Colonic mucosa (tissue), 4 donors: ENCODE measurements around the gene ABL1. TPM values are rescaled to one million over a fixed set of nuclear protein-coding genes. Genes with fewer than 3 reads are reported as not detected.

Experiments
- DNase-seq: peaks from one replicate; pipeline ENCODE4 v3.0.0-alpha.2; 2020
- H3K27ac ChIP-seq: fragments of 200-600 bp; one replicate; pipeline ENCODE4 v1.8.0; 2021
- H3K27me3 ChIP-seq: fragments of 200-600 bp; one replicate; pipeline ENCODE4 v1.8.0; 2021
- H3K36me3 ChIP-seq: fragments of 200-600 bp; one replicate; pipeline ENCODE4 v1.8.0; 2021
- H3K4me1 ChIP-seq: fragments of 200-600 bp; one replicate; pipeline ENCODE4 v1.8.0; 2021; ENCODE audit warnings: mild to moderate bottlenecking
- H3K4me3 ChIP-seq: fragments of 200-600 bp; one replicate; pipeline ENCODE4 v1.8.0; 2021
- H3K9ac ChIP-seq, 2 donors: one replicate each; pipeline ENCODE4 v1.7.0; 2013; ENCODE audit warnings: control low read depth in 2 of 2, low read depth in 2 of 2, low read length in 2 of 2
- H3K9me3 ChIP-seq: fragments of 200-600 bp; one replicate; pipeline ENCODE4 v1.8.0; 2021
- intact Hi-C: fragments of 100-400 bp; cut with DNase I; formaldehyde crosslinking; loops from one replicate; pipeline ENCODE4 v1.14.1; 2022
- total RNA-seq, 2 donors: library from RNA; stranded (reverse); fragmentation: NEBNext Ultra II Directional in 1 of 2; extraction: Animal tissue kit (Norgen Biotek cat#: 25700) in 1 of 2; gene quantifications; one replicate each; pipeline ENCODE4 v1.2.1, GENCODE V29; 2021
- TF ChIP-seq, protein P1 (sequence below): fragments of 200-600 bp; IDR thresholded peaks from one replicate; pipeline ENCODE4 v1.8.0; 2022; ENCODE audit warnings: antibody characterized with exemption, mild to moderate bottlenecking
- donor health status: healthy.
- donor health status: DM: no; HTN: no; CAD: no.
- donor health status: DM: no; HTN: no; CAD: no.

Gene ABL1
- total RNA-seq, 2 donors from 2014 or later, result 86.0 to 97.9 TPM

DNA sequence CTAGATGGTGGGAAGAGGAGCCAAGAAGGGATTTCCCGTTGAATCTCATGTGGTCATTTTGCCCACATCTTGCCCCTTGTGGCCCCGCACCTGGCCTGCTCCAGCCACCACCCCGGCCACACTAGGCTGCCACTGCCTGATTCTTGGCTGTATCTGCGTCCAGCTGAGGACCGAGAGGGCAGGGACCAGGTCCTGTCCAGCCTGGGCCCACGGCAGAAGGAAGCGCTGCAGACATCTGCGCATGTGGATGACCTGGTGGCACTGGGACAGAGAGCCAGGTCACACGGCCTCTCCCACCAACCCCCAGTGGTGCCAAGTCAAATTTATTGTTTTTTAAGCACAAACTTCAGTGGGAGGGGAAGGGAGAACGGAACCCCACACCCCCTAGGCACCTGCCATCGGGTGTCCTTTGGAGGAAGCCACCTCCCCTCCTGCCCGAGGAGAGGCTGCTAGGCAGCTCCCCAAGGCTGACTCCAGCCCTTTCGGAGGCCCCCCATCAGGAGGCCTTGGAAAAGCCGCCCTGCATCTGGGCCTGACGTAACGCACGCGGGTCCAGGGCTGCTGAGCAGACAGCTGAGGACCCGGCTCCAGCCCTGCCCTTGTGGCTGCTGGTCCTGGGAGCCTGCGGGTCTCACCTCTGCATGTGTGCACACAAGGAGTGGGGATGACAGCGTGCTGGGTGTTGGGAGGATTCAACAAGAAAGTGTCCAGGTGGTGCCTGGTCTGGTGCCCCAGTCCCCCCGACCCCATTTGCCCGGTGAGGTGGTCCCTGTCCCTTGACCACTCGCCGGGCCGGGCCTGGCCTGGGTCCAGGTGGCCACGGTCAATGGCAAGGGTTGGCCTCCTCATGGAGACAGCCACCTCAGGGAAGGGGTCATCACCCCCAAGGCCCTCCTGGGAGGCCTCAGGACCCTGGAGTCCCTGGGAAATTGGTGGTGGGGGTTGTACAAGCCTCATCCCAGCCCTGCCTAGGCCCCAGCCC, 67.4 kb downstream of the ABL1 start:
- Histone ChIP-seq H3K4me1 (no peaks in the 10 kb centered on the region), H3K36me3 (no peaks in the 10 kb centered on the region), H3K9me3 (no peaks in the 10 kb centered on the region), H3K27me3 (no peaks in the 10 kb centered on the region), H3K9ac (no peak overlapping the region), H3K27ac (no peak overlapping the region), H3K4me3 (no peak overlapping the region)
- TF ChIP-seq, protein P1, sequence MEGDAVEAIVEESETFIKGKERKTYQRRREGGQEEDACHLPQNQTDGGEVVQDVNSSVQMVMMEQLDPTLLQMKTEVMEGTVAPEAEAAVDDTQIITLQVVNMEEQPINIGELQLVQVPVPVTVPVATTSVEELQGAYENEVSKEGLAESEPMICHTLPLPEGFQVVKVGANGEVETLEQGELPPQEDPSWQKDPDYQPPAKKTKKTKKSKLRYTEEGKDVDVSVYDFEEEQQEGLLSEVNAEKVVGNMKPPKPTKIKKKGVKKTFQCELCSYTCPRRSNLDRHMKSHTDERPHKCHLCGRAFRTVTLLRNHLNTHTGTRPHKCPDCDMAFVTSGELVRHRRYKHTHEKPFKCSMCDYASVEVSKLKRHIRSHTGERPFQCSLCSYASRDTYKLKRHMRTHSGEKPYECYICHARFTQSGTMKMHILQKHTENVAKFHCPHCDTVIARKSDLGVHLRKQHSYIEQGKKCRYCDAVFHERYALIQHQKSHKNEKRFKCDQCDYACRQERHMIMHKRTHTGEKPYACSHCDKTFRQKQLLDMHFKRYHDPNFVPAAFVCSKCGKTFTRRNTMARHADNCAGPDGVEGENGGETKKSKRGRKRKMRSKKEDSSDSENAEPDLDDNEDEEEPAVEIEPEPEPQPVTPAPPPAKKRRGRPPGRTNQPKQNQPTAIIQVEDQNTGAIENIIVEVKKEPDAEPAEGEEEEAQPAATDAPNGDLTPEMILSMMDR, result no peak
- DNase-seq, result no peak
- intact Hi-C loops, result no loop called here

- Histone ChIP-seq H3K27me3 (no peaks in the 10 kb centered on the region), H3K36me3 (no peaks in the 10 kb centered on the region), H3K4me1 (no peaks in the 10 kb centered on the region), H3K9me3 (no peaks in the 10 kb centered on the region), H3K4me3 (no peak overlapping the region), H3K9ac (no peak overlapping the region), H3K27ac (no peak overlapping the region)
- DNase-seq, result no peak
- intact Hi-C loops, result no loop called here
- TF ChIP-seq, protein P1, result no peak
Measured at GRCh38 chr9:130903194-130904069, 68.4 kb downstream of the ABL1 start.

- H3K27me3 ChIP-seq, result no peaks in the 10 kb centered on the region
Measured at GRCh38 chr9:130904070-130905044, 69.3 kb downstream of the ABL1 start.

DNA sequence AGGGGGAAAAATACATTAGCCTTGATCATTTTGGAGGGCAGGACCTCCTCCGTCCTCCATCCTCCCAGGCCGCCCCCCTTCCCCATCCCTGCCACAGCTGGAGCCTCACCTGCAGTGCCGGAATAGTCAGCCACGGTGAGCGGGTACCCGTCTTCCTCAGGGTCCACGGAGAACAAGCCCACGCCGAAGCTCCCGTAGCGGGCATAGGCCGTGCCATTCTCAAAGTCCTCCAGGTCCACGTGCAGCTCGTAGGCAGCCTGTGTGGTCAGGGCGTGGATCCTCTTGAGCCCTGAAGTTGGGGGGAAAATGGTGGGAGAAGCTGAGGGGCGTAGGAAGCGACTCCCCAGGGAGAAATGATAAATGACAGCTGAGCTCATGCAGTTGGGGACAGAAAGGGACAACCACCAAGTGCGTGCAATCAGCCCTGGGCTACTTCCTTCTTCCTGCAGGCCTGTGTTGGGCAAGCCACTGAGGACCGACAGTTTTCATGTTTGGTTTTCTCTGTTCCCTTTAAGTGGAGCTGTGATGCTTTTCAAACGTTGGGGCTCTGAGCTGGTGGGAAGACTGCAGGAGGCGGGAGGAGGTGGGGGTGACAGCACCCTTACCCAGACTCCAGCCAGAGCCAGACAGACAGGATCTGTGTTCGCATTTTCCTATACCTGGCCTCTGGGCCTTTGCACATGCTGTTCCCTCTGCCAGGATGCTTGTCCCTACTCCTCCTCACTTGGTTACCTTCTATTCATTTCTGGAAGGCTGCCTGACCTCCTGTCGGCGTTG, 70.3 kb downstream of the ABL1 start:
- intact Hi-C loops, result no loop called here
- no peak overlapping the region for H3K9ac ChIP-seq
- H3K27ac ChIP-seq, result no peak overlapping the region
- no peak for DNase-seq
- no peaks in the 10 kb centered on the region for H3K36me3 ChIP-seq
- TF ChIP-seq, protein P1, result no peak
- no peaks in the 10 kb centered on the region for H3K27me3 ChIP-seq
- no peak overlapping the region for H3K4me3 ChIP-seq
- no peaks in the 10 kb centered on the region for H3K4me1 ChIP-seq
- no peaks in the 10 kb centered on the region for H3K9me3 ChIP-seq

More at GRCh38 chr9:130904070-130905044, 69.3 kb downstream of the ABL1 start:
- Histone ChIP-seq H3K9me3 (no peaks in the 10 kb centered on the region), H3K4me3 (no peak overlapping the region), H3K4me1 (no peaks in the 10 kb centered on the region), H3K9ac (no peak overlapping the region), H3K36me3 (no peaks in the 10 kb centered on the region), H3K27ac (no peak overlapping the region)
- intact Hi-C loops, result no loop called here
- no peak for DNase-seq
- TF ChIP-seq, protein P1, result no peak
